ENCODE measurements around the gene SELENOI. TPM values are rescaled to one million over a fixed set of nuclear protein-coding genes. Genes with fewer than 3 reads are reported as not detected.

SELENOI gene
- total RNA-seq, 2 experiments from 2014 or later: 27.7 to 31.5 TPM

DNA sequence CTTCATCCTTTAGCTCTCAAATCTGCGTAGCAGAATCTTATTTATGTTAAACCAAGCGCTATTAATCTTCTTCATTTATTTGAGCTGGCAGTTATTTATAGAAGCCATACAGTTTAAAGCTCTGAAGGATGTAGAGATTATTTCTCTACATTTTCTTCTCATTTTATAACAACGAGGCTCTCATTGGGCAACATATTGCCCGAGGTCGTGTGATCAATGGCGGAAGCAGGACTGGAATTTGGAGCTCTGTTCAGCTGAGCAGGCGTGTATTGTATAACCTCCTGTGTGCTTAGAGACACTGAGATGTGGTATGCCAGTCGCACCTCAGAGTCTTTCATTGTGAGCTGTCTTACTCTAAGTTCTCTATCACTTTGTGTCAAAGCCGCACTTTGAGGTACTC is 38.2 kb downstream of the SELENOI start:
- TF ChIP-seq, protein P1, sequence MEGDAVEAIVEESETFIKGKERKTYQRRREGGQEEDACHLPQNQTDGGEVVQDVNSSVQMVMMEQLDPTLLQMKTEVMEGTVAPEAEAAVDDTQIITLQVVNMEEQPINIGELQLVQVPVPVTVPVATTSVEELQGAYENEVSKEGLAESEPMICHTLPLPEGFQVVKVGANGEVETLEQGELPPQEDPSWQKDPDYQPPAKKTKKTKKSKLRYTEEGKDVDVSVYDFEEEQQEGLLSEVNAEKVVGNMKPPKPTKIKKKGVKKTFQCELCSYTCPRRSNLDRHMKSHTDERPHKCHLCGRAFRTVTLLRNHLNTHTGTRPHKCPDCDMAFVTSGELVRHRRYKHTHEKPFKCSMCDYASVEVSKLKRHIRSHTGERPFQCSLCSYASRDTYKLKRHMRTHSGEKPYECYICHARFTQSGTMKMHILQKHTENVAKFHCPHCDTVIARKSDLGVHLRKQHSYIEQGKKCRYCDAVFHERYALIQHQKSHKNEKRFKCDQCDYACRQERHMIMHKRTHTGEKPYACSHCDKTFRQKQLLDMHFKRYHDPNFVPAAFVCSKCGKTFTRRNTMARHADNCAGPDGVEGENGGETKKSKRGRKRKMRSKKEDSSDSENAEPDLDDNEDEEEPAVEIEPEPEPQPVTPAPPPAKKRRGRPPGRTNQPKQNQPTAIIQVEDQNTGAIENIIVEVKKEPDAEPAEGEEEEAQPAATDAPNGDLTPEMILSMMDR (IDR thresholded peaks at IDR 0.05): no peak
- Mint-ChIP-seq H3K27me3 (no peaks in the 10 kb centered on the region), H3K36me3 (ENCODE audit: low read depth) (peaks cover 80% of the 10 kb centered on the region), H3K9me3 (no peaks in the 10 kb centered on the region), H3K27ac (no peak overlapping the region), H3K4me3 (no peak overlapping the region), H3K4me1 (ENCODE audit: low read depth) (no peaks in the 10 kb centered on the region)
- ChIA-PET POLR2A (no interaction called here), CTCF (interaction anchor here (1.1 to 1.4 kb wide), 2 partner anchors 9 to 18 kb away, joined by 3 read pairs; no protein-coding TSS in a partner anchor)
- intact Hi-C loops (cut with DNase I, micrococcal nuclease): no loop called here
- Histone ChIP-seq H3K4me1 (ENCODE audit: insufficient read depth, low read length) (no peaks in the 10 kb centered on the region), H3K9me3 (ENCODE audit: control insufficient read depth in 1 of 2, insufficient read depth in 1 of 2, low read length in 2 of 2) (no peaks in the 10 kb centered on the region), H3K27me3 (ENCODE audit: control insufficient read depth in 1 of 2, insufficient read depth in 2 of 2, low read length in 2 of 2) (no peaks in the 10 kb centered on the region), H3K4me3 (ENCODE audit: low read length) (no peak overlapping the region), H3K36me3 (ENCODE audit: insufficient read depth, low read length) (peaks cover 47% of the 10 kb centered on the region), H3K27ac (ENCODE audit: low read depth in 1 of 2, low read length in 2 of 2) (no peak overlapping the region)
- DNase-seq: no peak
- no peak for ATAC-seq (ENCODE audit: poor library complexity)

DNA sequence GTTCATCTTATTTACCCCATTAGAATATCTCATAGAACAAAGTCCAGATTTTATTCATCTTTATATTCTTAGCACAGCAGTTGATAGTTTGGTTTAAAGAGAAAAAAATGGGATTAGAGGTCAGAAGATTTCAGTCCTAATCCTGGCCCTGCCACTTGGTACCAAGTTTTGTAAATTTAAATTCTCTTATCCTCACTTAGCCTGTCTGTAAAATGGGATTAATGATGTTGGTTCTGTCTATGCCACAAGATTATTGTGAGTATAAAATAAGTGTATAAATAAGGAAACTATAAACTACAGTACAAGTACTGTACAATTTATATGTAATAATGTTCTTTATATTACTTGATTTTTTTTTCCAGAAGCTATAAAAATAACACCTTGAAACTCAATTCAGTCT is 38.7 kb downstream of the SELENOI start:
- Histone ChIP-seq H3K4me3 (ENCODE audit: low read length) (no peak overlapping the region), H3K9me3 (ENCODE audit: control insufficient read depth in 1 of 2, insufficient read depth in 1 of 2, low read length in 2 of 2) (no peaks in the 10 kb centered on the region), H3K4me1 (ENCODE audit: insufficient read depth, low read length) (no peaks in the 10 kb centered on the region), H3K27me3 (ENCODE audit: control insufficient read depth in 1 of 2, insufficient read depth in 2 of 2, low read length in 2 of 2) (no peaks in the 10 kb centered on the region), H3K27ac (ENCODE audit: low read depth in 1 of 2, low read length in 2 of 2) (no peak overlapping the region), H3K36me3 (ENCODE audit: insufficient read depth, low read length) (peaks cover 51% of the 10 kb centered on the region)
- ChIA-PET POLR2A (interaction anchor here (0.9 to 1.7 kb wide), 2 partner anchors 37 to 85 kb away, joined by 3 read pairs; no protein-coding TSS in a partner anchor), CTCF (interaction anchor here (0.6 to 1.4 kb wide), 3 partner anchors 10 to 35 kb away, joined by 3 read pairs; no protein-coding TSS in a partner anchor)
- Mint-ChIP-seq H3K36me3 (ENCODE audit: low read depth) (peaks cover 80% of the 10 kb centered on the region), H3K9me3 (no peaks in the 10 kb centered on the region), H3K4me3 (no peak overlapping the region), H3K27ac (no peak overlapping the region), H3K4me1 (ENCODE audit: low read depth) (no peaks in the 10 kb centered on the region), H3K27me3 (no peaks in the 10 kb centered on the region)
- no peak for ATAC-seq (ENCODE audit: poor library complexity)
- TF ChIP-seq, protein P1 (IDR thresholded peaks at IDR 0.05): no peak
- intact Hi-C loops (cut with DNase I, micrococcal nuclease): no loop called here
- DNase-seq: no peak

DNA sequence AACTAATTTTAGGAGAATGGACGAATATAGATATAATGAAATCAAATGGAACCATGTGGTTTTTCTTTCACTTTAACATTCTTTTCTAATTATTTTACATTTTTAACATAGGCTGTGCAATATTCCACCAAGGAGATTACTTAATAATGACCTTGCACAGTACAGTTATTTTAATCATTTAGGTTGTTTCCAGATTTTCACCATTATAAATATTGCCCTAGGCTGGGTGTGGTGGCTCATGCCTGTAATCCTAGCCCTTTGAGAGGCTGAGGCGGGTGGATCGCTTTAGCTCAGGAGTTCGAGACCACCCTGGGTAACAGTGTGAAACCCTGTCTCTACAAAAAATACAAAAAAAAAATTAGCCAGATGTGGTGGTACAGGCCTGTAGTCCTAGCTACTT is 41.2 kb downstream of the SELENOI start:
- Mint-ChIP-seq H3K4me1 (ENCODE audit: low read depth) (no peaks in the 10 kb centered on the region), H3K9me3 (no peaks in the 10 kb centered on the region), H3K27me3 (no peaks in the 10 kb centered on the region), H3K36me3 (ENCODE audit: low read depth) (peaks cover 77% of the 10 kb centered on the region), H3K27ac (no peak overlapping the region), H3K4me3 (no peak overlapping the region)
- no peaks in the 10 kb centered on the region for H3K4me1 ChIP-seq (ENCODE audit: insufficient read depth, low read length)
- no peak overlapping the region for H3K27ac ChIP-seq (ENCODE audit: low read depth in 1 of 2, low read length in 2 of 2)
- no peak overlapping the region for H3K4me3 ChIP-seq (ENCODE audit: low read length)
- intact Hi-C loops (cut with DNase I, micrococcal nuclease): no loop called here
- H3K9me3 ChIP-seq (ENCODE audit: control insufficient read depth in 1 of 2, insufficient read depth in 1 of 2, low read length in 2 of 2): no peaks in the 10 kb centered on the region
- DNase-seq: no peak
- ChIA-PET POLR2A (no interaction called here), CTCF (no interaction called here)
- no peak for ATAC-seq (ENCODE audit: poor library complexity)
- H3K36me3 ChIP-seq (ENCODE audit: insufficient read depth, low read length): peaks cover 56% of the 10 kb centered on the region
- TF ChIP-seq, protein P1 (IDR thresholded peaks at IDR 0.05): no peak
- no peaks in the 10 kb centered on the region for H3K27me3 ChIP-seq (ENCODE audit: control insufficient read depth in 1 of 2, insufficient read depth in 2 of 2, low read length in 2 of 2)

Measured in CD4-positive, alpha-beta T cell (primary cell).